NCI-H1105 (cell line): Measurements from ENCODE around the gene COL5A2.

ENCODE experiments used
- DNase-seq: peaks from one replicate; lab custom pipeline; 2025; lab: John Stamatoyannopoulos, UW

The COL5A2 gene

GRCh38 chr2:188997263-188997662 is 182.3 kb downstream of the COL5A2 start:
- no peak for DNase-seq

- DNase-seq = no peak
Measured at GRCh38 chr2:188993247-188993646, 186.3 kb downstream of the COL5A2 start.

DNA sequence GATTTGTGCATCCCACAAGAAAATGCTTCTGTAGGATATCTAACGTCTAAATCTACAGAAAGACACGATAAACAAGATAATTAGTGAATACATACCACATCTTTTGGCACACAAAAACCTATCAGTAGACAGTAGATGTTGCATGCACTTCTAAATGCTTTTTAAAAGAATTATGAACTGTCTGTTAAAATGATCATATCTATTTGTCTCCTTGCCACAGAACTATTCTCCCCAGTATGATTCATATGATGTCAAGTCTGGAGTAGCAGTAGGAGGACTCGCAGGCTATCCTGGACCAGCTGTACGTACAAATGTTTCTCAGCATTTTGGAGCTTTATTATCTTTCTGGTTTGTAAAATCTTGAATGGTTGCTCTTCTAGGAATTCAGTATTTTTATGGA is 192.7 kb downstream of the COL5A2 start:
- no peak for DNase-seq

GRCh38 chr2:188984680-188985079 is 194.9 kb downstream of the COL5A2 start:
- DNase-seq = no peak

- no peak for DNase-seq
Measured at GRCh38 chr2:188984065-188984491, 195.5 kb downstream of the COL5A2 start.

- DNase-seq = no peak
Measured at GRCh38 chr2:188983427-188984064, 196.0 kb downstream of the COL5A2 start.
